NCI-H2107 (cell line): ENCODE data around the gene TEKT5.
"Not testable (repeated sequence)": the region's sequence is repeated elsewhere in the genome, so short reads cannot be mapped to it uniquely, and the experiment has no call there.

Source experiments
- DNase-seq: peaks from one replicate; lab custom pipeline; 2025; lab: John Stamatoyannopoulos, UW

Gene TEKT5

GRCh38 chr16:10684511-10685151 lies 10.1 kb downstream of the TEKT5 start:
- DNase-seq: no peak

- DNase-seq: no peak
Measured at GRCh38 chr16:10683170-10683569, 11.6 kb downstream of the TEKT5 start.

DNA sequence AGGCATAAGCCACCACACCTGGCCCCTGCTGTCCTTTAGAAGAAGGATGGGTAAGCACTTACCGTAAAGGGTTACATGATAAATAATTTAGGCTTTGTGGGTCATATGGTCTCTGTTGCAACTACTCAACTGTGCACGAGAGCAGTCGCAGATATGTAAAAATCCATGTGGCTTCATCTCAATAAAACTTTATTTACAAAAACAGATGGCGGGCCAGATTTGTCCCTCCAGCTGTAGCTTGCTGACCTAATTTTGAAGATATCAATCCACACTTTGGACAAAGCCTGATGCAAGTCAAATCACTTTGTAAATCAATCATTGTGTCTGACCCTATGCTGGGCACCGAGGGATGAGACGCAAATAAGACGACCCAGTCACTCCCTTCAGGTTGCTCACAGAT lies 12.1 kb downstream of the TEKT5 start:
- no peak for DNase-seq

DNA sequence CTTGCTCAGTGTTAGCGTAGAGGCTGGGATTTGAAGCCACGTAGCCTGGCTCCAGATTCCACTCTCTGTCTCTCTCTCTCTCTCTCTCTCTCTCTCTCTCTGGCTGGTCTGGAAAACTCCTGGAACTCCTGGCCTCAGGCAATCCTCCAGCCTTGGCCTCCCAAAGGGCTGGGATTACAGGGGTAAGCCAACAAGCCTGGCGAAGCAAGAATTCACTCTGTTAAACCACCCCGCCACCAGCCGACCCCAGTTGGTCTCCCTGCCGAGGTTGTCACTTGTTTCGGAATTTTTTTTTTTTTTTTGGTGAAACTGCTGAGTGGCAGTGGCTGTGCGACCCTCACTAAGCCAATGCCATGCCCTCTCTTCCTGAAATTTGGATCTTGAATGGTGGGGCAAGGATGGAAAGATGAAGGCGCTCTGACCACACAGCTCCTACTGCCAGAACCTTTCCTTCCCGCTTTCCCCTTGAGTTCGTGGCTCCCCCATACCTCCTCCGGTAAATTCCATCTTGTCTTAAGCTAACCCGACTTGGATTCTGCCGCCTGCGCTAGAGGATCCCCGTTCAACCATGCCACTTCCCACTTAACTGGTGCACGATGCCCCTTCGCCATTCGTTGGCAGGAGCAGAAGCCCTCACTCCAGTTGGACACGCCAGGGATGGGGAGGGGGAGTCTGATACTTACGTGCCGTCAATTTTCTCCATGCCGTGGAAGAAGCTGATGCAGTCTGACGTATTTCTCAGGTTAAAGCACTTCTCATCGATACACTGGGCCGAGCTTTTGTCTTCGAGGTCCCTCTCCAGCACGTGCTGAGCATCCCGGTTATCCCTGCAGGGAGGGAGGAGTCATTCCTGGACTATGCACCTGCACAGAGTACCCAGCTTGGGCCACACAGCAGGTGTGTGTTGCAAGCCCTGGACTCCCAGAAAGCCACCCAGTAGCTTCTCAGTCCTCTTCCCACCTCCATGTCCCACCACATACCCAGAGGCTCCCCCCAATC lies 13.1 kb downstream of the TEKT5 start:
- no peak for DNase-seq

- DNase-seq: no peak
Measured at GRCh38 chr16:10679921-10680320, 14.8 kb downstream of the TEKT5 start.

DNA sequence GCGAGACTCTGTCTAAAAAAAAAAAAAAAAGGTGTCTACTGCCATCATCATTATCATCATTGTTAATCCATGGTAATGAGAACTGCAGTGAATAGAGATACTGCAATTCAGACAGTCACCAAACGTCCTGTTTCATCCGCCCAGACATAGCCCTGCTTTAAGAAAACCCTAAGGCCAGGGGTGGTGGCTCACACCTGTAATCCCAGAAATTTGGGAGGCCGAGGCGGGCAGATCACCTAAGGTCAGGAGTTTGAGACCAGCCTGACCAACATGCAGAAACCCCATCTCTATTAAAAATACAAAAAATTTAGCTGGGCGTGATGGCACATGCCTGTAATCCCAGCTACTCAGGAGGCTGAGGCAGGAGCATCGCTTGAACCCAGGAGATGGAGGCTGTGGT lies 15.3 kb downstream of the TEKT5 start:
- not testable (repeated sequence) for DNase-seq

DNA sequence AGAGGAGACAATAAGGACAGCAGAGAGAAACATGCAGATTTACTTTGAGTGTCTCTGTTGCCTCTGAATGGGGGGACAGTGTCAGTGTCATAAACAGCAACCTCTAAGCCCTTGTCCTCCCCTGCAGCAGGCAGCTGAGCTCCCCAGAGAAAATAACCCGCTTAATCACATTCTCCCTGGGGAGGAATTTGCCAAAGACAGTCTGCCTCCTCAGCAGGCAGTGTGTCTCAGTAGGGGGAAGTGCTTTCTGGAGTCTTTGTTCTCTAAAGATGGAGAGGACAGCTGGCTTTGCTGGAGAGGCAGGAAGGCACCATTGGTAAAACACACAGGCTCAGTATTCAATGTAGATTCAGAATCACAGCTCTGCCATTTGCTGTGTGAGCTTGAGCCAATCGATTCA lies 16.1 kb downstream of the TEKT5 start:
- DNase-seq: peak; percentile 38

- no peak for DNase-seq
Measured at GRCh38 chr16:10676284-10676683, 18.4 kb downstream of the TEKT5 start.

DNA sequence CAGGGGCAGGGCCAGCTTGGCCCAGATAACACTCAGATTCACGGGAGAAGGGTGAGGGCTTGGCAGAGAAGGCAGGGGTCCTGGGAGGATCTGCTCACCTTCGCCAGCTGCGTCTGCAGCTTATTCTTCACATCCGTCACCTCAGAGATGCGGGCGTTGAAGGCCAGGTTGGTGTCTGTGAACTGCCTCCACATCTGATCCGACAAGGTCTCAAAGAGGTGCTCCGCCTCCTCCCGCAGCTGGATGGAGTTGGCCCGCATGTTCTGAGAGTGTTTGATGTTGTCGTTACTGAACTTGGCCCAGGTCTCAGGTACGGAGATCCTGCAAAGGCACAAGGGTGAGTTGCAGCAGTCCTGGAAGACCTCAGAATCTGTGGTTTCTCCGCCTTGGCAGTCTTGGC lies 18.9 kb downstream of the TEKT5 start:
- no peak for DNase-seq

DNA sequence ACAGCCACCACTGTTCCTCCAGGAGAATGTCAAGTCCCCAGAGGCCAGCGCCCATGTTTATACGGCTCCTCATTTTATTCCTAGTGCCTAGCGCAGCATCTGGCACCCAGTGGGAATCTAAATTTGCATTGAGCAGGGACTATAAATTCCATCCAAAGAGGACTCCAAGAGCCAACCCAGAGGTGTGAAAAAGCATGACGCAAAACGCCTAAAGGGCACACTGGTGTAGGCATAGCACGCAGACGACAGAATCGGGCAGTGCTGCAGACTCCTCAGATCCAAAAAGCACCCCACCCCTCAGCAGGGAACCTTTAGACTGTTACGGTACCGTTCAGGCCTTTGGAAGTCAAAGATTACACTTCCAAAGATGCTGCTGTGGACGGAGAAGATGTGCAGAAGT lies 19.5 kb downstream of the TEKT5 start:
- no peak for DNase-seq

DNA sequence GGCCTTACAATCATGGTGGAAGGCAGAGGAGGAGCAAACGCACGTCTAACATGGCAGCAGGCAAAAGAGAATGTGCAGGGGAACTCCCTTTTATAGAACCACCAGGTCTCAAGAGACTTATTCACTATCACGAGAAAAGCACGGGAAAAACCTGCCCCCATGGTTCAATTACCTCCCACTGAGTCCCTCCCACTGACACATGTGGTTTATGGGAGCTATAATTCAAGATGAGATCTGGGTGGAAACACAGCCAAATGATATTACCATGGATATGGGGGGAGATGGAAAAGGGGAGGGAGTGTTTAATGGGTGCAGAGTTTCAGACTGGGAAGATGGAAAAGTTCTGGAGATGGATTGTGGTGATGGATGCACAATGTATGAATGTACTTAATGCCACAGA lies 23.0 kb downstream of the TEKT5 start:
- DNase-seq: no peak

GRCh38 chr16:10669791-10670190 lies 24.9 kb downstream of the TEKT5 start:
- no peak for DNase-seq

GRCh38 chr16:10668322-10669045 lies 26.2 kb downstream of the TEKT5 start:
- no peak for DNase-seq

GRCh38 chr16:10667239-10667638 lies 27.5 kb downstream of the TEKT5 start:
- no peak for DNase-seq

DNA sequence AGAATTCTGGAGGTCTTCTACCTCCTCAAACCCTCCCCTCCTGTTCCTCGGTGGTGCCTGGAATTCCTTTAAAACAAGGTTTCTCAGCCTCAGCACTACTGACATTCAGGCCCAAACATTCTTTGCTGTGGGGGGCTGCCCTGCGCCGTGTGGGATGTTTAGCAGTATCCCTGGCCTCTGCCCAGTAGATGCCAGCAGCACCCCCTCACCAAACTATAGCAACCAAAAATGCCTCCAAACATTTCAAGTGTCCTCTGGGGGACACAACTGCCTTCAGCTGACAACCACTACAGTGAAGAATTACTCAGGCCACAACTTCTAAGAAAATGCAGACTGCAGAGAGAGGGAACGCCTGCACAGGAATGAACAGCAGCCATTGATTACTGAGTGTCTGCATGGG lies 28.4 kb downstream of the TEKT5 start:
- DNase-seq: no peak

- no peak for DNase-seq
Measured at GRCh38 chr16:10665166-10665565, 29.6 kb downstream of the TEKT5 start.

GRCh38 chr16:10664720-10665126 lies 30.0 kb downstream of the TEKT5 start:
- DNase-seq: no peak

DNA sequence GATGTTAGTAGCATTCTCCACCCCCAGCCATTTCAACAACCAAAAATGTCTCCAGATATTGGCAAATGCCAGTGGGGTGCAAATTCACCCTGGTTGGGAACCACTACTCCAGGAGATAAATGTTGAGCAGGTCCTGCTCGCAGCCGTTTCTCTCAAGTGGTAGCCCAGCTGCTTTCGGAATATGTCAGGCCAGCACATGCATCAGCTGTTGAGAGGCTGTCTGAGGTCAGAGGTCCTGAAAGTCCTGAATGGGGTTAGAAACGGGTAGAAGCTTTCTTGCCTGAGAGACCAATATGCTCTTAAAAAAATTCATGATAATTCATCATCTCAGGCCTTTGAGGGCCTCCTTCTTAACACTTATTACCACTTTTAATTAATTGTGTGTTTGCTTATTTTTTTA lies 31.0 kb downstream of the TEKT5 start:
- DNase-seq: no peak

GRCh38 chr16:10663146-10663545 lies 31.6 kb downstream of the TEKT5 start:
- no peak for DNase-seq

DNA sequence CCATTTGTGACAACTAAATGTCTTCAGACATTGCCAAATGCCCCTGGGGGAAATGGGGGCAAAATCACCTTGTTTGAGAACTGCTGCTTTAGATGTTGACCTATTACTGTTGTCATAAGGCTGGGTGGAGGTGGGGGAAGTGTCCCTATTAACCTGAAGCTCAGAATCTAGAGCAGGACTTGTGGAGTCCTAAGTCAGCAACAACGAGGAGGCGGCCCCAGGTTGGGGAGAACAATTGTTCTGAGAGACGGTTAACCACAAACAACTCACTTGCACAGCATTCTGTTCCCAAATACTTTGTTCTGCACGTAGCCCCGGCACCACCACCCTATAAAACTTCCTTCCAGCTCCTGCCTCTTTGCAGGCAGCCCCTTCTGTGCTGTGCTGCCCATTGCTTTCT lies 32.5 kb downstream of the TEKT5 start:
- DNase-seq: no peak

DNA sequence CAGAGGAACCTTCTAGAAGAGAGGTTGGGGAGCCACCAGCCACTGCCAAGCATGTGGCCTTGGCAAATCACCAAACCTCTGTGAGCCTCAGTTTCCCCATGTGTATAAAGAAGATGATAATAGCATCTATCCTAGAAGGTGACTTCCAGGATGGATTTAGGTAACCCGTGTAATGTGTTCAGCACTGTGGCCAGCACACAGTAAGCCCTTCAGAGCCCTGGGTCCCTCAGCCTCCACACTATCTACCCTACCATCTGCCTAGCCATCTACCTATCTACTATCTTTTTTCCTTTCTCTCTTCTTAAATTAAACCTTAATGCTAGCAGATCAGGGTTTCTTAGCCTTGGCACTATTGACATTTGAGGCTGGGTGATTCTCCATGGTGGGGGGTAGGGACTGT lies 33.0 kb downstream of the TEKT5 start:
- DNase-seq: no peak

DNA sequence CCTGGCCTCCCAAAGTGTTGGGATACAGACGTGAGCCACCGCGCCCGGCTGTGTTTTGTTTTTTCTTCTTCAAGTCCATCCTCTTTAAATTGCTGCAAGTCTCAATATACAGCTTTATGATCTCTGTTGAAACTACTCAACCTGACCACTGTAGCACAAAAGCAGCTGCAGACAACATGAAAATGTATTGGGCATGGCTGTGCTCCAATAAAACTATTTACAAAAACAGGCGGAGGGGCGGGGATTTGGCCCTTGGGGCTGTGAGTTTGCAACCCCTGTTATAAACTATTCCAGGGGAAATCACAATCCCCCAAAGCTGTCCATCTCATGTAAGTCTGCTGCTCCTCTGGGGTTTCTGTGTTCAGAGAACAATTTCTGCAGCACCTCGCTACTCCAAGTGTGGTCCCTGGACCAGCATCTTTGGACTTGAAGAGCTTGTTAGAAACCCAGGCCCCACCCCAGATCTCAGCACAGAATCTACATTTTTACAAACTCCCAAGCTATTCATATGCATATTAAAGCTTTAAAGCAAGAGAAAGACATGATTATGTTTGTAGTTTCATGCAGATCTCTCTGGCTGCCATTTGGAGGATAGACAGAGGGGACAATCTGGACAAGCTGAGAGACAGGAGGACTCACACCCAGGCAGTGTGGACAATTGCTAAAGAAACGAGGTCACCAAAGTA lies 33.6 kb downstream of the TEKT5 start:
- DNase-seq: no peak
